Loucy (cell line): ENCODE measurements around the gene EBF3.

ENCODE experiments used
- H2AFZ ChIP-seq: fragments of 200-600 bp; sonication (generic); 2 replicates; pipeline ENCODE4 v1.6.0; 2016; ENCODE audit warnings: antibody characterized with exemption, mild to moderate bottlenecking, low read length, moderate library complexity
- H3F3A ChIP-seq: fragments of 200-600 bp; 2 replicates; pipeline ENCODE4 v1.6.0; 2016; ENCODE audit warnings: antibody characterized with exemption, low read depth, mild to moderate bottlenecking
- H3K27me3 ChIP-seq: fragments of 200-600 bp; sonication (generic); 2 replicates; pipeline ENCODE4 v1.6.1; 2014; ENCODE audit warnings: low read length, mild to moderate bottlenecking; ENCODE audit not compliant: insufficient read depth, poor library complexity, severe bottlenecking
- H3K36me3 ChIP-seq: fragments of 200-600 bp; sonication (generic); 2 replicates; pipeline ENCODE4 v1.6.1; 2016; ENCODE audit warnings: low read length; ENCODE audit not compliant: insufficient read depth
- H3K4me1 ChIP-seq: fragments of 200-600 bp; sonication (generic); 2 replicates; pipeline ENCODE4 v1.5.1; 2014; ENCODE audit warnings: low read length, mild to moderate bottlenecking; ENCODE audit not compliant: insufficient read depth, poor library complexity, severe bottlenecking
- H3K4me2 ChIP-seq: fragments of 200-600 bp; sonication (generic); 2 replicates; pipeline ENCODE4 v1.6.0; 2014; ENCODE audit warnings: antibody characterized with exemption, low read length, low read depth, mild to moderate bottlenecking; ENCODE audit not compliant: poor library complexity, severe bottlenecking
- H3K4me3 ChIP-seq: fragments of 200-600 bp; sonication (generic); 2 replicates; pipeline ENCODE4 v1.5.1; 2014; ENCODE audit warnings: low read length, mild to moderate bottlenecking, mixed read lengths; ENCODE audit not compliant: poor library complexity, severe bottlenecking
- H3K79me2 ChIP-seq: fragments of 200-600 bp; sonication (generic); 2 replicates; pipeline ENCODE4 v1.6.1; 2014; ENCODE audit warnings: low read length; ENCODE audit not compliant: insufficient read depth
- H3K9ac ChIP-seq: fragments of 200-600 bp; sonication (generic); 2 replicates; pipeline ENCODE4 v1.6.0; 2014; ENCODE audit warnings: mild to moderate bottlenecking, low read depth, low read length, moderate library complexity; ENCODE audit not compliant: poor library complexity, severe bottlenecking
- H3K9me2 ChIP-seq: fragments of 200-600 bp; sonication (generic); replicated peaks from 2 replicates; pipeline ENCODE4 v1.6.1; 2016; ENCODE audit warnings: low read depth, low read length, mixed read lengths
- H3K9me3 ChIP-seq: fragments of 200-600 bp; sonication (generic); 2 replicates; pipeline ENCODE4 v1.6.1; 2014; ENCODE audit warnings: mild to moderate bottlenecking, antibody characterized with exemption, low read length, low read depth; ENCODE audit not compliant: insufficient read depth
- H4K20me1 ChIP-seq: fragments of 200-600 bp; sonication (generic); 2 replicates; pipeline ENCODE4 v1.6.0; 2014; ENCODE audit warnings: antibody characterized with exemption, low read length, mild to moderate bottlenecking; ENCODE audit not compliant: insufficient read depth, poor library complexity, severe bottlenecking
- CTCF ChIP-seq: fragments of 200-600 bp; sonication (generic); conservative IDR thresholded peaks from 2 replicates; pipeline ENCODE4 v1.5.1; 2014; ENCODE audit warnings: mild to moderate bottlenecking, antibody characterized with exemption, low read length
- EZH2phosphoT487 ChIP-seq: fragments of 200-600 bp; IDR thresholded peaks from 2 replicates; pipeline ENCODE4 v1.6.1; 2018; ENCODE audit warnings: antibody characterized with exemption, mild to moderate bottlenecking, moderate library complexity, borderline replicate concordance

Gene EBF3

GRCh38 chr10:129942936-129943715, 20.9 kb downstream of the EBF3 start:
- Histone ChIP-seq H3K36me3 (no peaks in the 10 kb centered on the region), H4K20me1 (no peaks in the 10 kb centered on the region), H3K27me3 (no peaks in the 10 kb centered on the region), H3F3A (no peaks in the 10 kb centered on the region), H2AFZ (no peak overlapping the region), H3K4me3 (no peak overlapping the region), H3K9me3 (no peaks in the 10 kb centered on the region), H3K79me2 (no peaks in the 10 kb centered on the region), H3K9ac (no peak overlapping the region), H3K4me2 (no peak overlapping the region), H3K9me2 (no peaks in the 10 kb centered on the region), H3K4me1 (no peaks in the 10 kb centered on the region)
- no peak for TF ChIP-seq CTCF
- no peak for TF ChIP-seq EZH2phosphoT487

- H3K79me2 ChIP-seq = no peaks in the 10 kb centered on the region
- no peaks in the 10 kb centered on the region for H4K20me1 ChIP-seq
- H2AFZ ChIP-seq = no peak overlapping the region
- H3F3A ChIP-seq = no peaks in the 10 kb centered on the region
- no peaks in the 10 kb centered on the region for H3K9me2 ChIP-seq
- no peak overlapping the region for H3K9ac ChIP-seq
- no peaks in the 10 kb centered on the region for H3K27me3 ChIP-seq
- TF ChIP-seq CTCF (no peak), EZH2phosphoT487 (no peak)
- no peaks in the 10 kb centered on the region for H3K4me1 ChIP-seq
- H3K4me2 ChIP-seq = no peak overlapping the region
- H3K4me3 ChIP-seq = no peak overlapping the region
- no peaks in the 10 kb centered on the region for H3K36me3 ChIP-seq
- H3K9me3 ChIP-seq = no peaks in the 10 kb centered on the region
These were observed 21.7 kb downstream of the EBF3 start for GRCh38 chr10:129942391-129942790.

GRCh38 chr10:129942019-129942277, 22.1 kb downstream of the EBF3 start:
- H3K9ac ChIP-seq = no peak overlapping the region
- no peaks in the 10 kb centered on the region for H3K4me1 ChIP-seq
- no peaks in the 10 kb centered on the region for H3K36me3 ChIP-seq
- no peak overlapping the region for H3K4me3 ChIP-seq
- no peaks in the 10 kb centered on the region for H3K9me2 ChIP-seq
- no peak overlapping the region for H2AFZ ChIP-seq
- H3F3A ChIP-seq = no peaks in the 10 kb centered on the region
- no peak overlapping the region for H3K4me2 ChIP-seq
- no peaks in the 10 kb centered on the region for H3K9me3 ChIP-seq
- TF ChIP-seq CTCF = no peak
- no peak for TF ChIP-seq EZH2phosphoT487
- no peaks in the 10 kb centered on the region for H3K27me3 ChIP-seq
- no peaks in the 10 kb centered on the region for H3K79me2 ChIP-seq
- no peaks in the 10 kb centered on the region for H4K20me1 ChIP-seq
